ENCODE results near the gene AGAP1.

The AGAP1 gene

DNA sequence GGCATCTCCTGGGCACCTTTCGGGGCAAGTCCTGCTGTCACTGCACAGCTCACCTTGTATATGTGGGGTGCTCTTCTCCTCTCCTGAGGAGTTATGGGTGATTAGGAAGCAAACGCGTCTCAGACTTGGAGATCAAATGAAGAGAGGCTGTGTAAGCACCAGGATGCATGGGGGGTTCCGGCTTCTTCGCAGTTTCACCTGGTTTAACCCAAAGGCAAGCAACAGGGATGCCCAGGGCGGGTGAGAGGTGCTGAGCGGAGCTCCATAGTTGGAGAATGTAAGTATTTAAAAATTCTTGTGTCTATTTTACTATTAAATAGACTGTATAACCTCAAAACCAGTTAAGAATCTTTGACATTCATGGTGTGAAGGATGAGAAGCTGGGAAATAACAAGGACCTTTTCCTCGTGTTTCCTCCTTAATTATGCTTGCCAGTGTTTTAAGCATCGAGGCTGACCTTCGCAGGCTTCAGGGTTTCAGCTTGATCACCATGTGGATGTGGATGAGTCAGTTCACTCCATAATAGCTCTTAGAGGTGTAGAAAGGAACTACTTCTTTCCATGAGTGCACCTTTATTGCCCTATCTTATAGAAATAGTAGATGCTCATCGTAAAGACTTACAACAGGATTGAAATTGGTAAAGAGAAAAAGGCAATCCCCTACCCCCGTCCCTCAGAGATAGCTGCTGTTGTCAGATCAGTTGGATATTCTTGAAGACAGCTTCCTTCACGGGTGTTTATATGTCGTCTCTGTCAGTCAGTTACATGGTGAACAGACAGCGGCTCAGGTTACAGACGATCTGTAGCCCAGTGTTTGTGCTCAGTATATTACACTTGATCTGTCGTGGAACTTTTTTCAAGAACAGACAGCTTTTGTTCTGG is 201.1 kb downstream of the AGAP1 start:
- no peak for DNase-seq
- Mint-ChIP-seq H3K27ac (no peak overlapping the region), H3K27me3 (no peaks in the 10 kb centered on the region), H3K4me1 (no peaks in the 10 kb centered on the region), H3K9me3 (no peaks in the 10 kb centered on the region), H3K36me3 (ENCODE audit: low read depth) (no peaks in the 10 kb centered on the region), H3K4me3 (no peak overlapping the region)
- ATAC-seq = no peak

- ATAC-seq = no peak
- no peak overlapping the region for H3K4me3 Mint-ChIP-seq
These were observed 201.7 kb downstream of the AGAP1 start for GRCh38 chr2:235695602-235695895.

DNA sequence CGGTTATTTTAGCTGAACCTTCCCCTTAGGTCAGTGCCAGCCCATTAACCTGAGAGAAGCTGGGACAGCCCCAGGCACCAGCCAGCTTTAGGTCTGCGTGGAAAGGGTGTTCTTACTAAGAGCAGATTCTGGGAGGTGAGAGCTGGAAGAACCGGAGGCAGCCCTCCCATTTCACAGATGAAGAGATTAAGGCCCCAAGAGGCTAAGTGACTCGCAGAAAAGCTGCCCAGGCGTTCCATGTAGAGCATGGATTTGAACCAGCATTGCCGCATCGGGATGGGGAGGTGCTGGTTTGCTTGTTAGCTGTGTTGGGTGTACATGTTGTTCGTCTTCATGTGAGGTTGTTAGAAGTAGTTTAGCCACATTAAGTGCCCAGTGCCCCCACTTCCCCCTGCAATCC is 203.2 kb downstream of the AGAP1 start:
- Mint-ChIP-seq H3K36me3 (ENCODE audit: low read depth) (no peaks in the 10 kb centered on the region), H3K27ac (no peak overlapping the region), H3K4me1 (no peaks in the 10 kb centered on the region), H3K9me3 (no peaks in the 10 kb centered on the region), H3K27me3 (peaks cover 5% of the 10 kb centered on the region), H3K4me3 (no peak overlapping the region)
- DNase-seq (no peak), ATAC-seq (no peak)

More at GRCh38 chr2:235695602-235695895, 201.7 kb downstream of the AGAP1 start:
- Mint-ChIP-seq H3K27ac (no peak overlapping the region), H3K4me1 (no peaks in the 10 kb centered on the region), H3K27me3 (no peaks in the 10 kb centered on the region), H3K9me3 (no peaks in the 10 kb centered on the region), H3K36me3 (ENCODE audit: low read depth) (no peaks in the 10 kb centered on the region)
- DNase-seq = no peak

GRCh38 chr2:235698028-235698427 is 204.2 kb downstream of the AGAP1 start:
- Mint-ChIP-seq H3K4me1 (no peaks in the 10 kb centered on the region), H3K4me3 (no peak overlapping the region), H3K36me3 (ENCODE audit: low read depth) (no peaks in the 10 kb centered on the region), H3K9me3 (no peaks in the 10 kb centered on the region), H3K27me3 (peaks cover 6% of the 10 kb centered on the region), H3K27ac (no peak overlapping the region)
- ATAC-seq (no peak), DNase-seq (no peak)

- Mint-ChIP-seq H3K4me1 (no peaks in the 10 kb centered on the region), H3K9me3 (no peaks in the 10 kb centered on the region), H3K4me3 (no peak overlapping the region), H3K27ac (no peak overlapping the region), H3K36me3 (ENCODE audit: low read depth) (no peaks in the 10 kb centered on the region), H3K27me3 (peaks cover 6% of the 10 kb centered on the region)
- ATAC-seq (no peak), DNase-seq (no peak)
These were observed 204.6 kb downstream of the AGAP1 start for GRCh38 chr2:235698491-235698890.

DNA sequence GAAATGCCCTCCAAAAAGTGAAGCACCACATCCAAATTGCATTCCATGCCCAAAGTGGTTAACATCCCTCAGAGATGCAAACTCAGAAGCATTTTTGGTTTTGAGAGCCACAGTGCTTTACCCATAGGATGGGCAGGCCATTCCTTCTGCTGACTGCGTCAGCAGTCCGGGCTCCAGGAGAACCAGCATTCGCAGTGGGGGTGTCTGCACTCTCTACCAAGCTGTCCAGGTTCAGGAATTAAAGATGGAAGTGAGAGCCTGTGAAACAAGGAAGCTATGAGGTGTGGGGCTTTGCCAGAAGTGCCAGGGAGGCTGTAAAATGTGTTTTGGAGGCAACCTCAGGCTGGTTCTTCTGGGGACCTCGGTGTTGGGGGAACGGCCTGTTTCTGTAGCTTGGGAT is 205.7 kb downstream of the AGAP1 start:
- Mint-ChIP-seq H3K27me3 (peaks cover 6% of the 10 kb centered on the region), H3K36me3 (ENCODE audit: low read depth) (no peaks in the 10 kb centered on the region), H3K4me3 (no peak overlapping the region), H3K27ac (no peak overlapping the region), H3K4me1 (no peaks in the 10 kb centered on the region), H3K9me3 (no peaks in the 10 kb centered on the region)
- DNase-seq = no peak
- no peak for ATAC-seq

DNA sequence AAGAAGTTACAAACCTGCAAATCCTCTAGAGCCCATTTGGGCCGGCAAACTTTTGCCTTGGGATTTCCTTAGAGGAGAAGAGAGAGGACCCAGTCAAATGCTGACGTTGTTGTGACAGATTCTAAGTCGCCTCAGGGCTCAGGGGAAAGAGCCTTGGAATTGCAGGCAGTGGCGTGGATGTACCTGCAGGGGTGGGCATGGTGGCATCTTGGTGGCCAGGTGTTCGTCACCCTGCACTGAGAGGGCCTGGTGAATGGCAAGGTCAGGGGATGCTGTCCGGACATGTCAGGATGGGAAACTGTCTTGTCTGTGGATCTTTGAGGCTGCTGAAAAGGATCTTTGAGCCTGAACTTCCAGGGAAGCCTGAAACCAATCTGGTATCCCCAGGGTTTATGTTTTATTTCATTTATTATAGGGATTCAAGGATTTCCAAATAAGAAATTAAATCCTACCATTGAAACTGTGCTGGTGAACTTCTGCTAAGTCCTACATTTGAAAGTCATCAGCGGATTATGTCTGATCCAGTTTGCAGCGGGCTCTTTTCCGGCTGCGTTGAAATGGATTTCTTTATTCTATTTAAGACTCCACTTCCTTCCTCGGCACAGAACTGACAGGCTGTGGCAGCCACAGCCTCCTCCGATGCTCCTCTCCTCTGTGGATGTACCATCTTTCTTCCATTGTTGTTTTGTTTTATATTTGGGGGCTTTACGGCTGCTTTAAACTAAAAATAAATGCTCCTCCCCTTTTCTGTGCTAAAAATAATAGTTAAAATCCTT is 207.6 kb downstream of the AGAP1 start:
- no peaks in the 10 kb centered on the region for H3K4me1 Mint-ChIP-seq
- no peak overlapping the region for H3K27ac Mint-ChIP-seq
- peaks cover 6% of the 10 kb centered on the region for H3K27me3 Mint-ChIP-seq
- no peaks in the 10 kb centered on the region for H3K9me3 Mint-ChIP-seq
- no peak overlapping the region for H3K4me3 Mint-ChIP-seq
- DNase-seq (no peak), ATAC-seq (no peak)
- H3K36me3 Mint-ChIP-seq (ENCODE audit: low read depth) = no peaks in the 10 kb centered on the region

DNA sequence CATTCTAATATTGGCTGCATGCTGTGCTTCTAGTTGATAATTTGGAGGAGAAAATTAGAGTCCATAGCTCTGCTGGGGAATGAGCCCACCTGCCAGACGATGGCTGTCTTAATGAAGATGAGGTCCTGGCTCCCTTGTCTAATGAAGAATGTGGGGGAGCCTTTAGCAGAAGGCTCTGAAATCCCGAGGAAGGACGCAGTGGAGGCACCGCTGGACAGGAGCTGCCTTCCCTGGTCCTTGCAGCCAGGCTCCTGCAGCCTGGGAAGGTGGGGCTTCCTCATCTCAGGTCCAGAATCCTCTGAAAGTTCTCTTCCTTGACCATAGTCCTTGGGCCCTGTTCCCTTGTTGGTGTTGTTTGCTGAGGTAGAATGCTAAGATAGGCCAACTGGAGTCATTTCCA is 208.3 kb downstream of the AGAP1 start:
- peaks cover 6% of the 10 kb centered on the region for H3K27me3 Mint-ChIP-seq
- no peaks in the 10 kb centered on the region for H3K4me1 Mint-ChIP-seq
- no peak for ATAC-seq
- DNase-seq = no peak
- no peak overlapping the region for H3K4me3 Mint-ChIP-seq
- H3K36me3 Mint-ChIP-seq (ENCODE audit: low read depth) = no peaks in the 10 kb centered on the region
- no peaks in the 10 kb centered on the region for H3K9me3 Mint-ChIP-seq
- no peak overlapping the region for H3K27ac Mint-ChIP-seq

DNA sequence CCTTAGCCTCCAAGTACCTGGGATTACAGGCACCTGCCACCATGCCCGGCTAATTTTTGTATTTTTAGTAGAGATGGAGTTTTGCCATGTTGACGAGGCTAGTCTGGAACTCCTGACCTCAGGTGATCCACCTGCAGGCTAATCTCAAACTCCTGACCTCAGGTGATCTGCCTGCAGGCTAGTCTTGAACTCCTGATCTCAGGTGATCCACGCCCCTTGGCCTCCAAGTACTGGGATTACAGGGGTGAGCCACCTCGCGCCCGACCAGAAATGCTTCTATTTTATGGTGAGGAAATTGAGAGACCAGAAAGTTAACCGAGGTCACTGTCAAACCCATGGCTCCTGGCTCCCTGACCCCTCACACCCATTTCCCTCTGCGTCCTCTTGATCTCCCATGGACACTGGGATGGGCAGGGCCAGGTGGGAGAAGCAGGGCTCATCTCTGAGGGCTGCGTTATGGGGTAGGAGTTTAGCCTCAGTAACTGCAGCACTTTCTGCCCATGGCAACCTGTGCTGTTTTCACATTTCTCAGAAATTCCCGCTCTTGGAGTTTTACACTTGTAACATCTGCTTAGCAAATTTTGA is 210.0 kb downstream of the AGAP1 start:
- H3K27ac Mint-ChIP-seq = no peak overlapping the region
- DNase-seq = no peak
- no peaks in the 10 kb centered on the region for H3K36me3 Mint-ChIP-seq (ENCODE audit: low read depth)
- peaks cover 6% of the 10 kb centered on the region for H3K27me3 Mint-ChIP-seq
- no peaks in the 10 kb centered on the region for H3K9me3 Mint-ChIP-seq
- no peaks in the 10 kb centered on the region for H3K4me1 Mint-ChIP-seq
- no peak overlapping the region for H3K4me3 Mint-ChIP-seq
- ATAC-seq = no peak

DNA sequence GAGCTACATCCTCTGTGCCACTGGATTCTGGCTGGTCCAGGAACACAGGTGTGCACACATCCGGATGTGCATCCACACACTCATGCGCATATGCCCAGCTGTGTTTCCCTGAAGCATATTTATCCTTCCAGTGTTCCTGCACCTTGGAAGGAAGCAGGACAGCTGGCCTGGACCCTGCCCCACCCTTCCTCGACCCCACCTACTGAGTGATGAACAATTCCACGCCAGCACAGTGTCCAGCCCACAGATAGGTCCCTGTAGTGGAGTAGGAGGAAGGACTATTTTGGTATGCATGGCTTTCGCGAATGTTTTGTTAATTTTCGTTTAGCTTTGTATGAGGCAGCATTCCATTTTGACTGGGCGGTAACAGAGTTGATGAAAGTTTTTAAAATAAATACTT is 211.5 kb downstream of the AGAP1 start:
- DNase-seq (no peak), ATAC-seq (no peak)
- Mint-ChIP-seq H3K27ac (no peak overlapping the region), H3K9me3 (no peaks in the 10 kb centered on the region), H3K27me3 (peaks cover 6% of the 10 kb centered on the region), H3K4me1 (no peaks in the 10 kb centered on the region), H3K4me3 (no peak overlapping the region), H3K36me3 (ENCODE audit: low read depth) (no peaks in the 10 kb centered on the region)

- no peak for DNase-seq
- Mint-ChIP-seq H3K27me3 (peaks cover 4% of the 10 kb centered on the region), H3K27ac (no peak overlapping the region), H3K4me1 (no peaks in the 10 kb centered on the region), H3K9me3 (no peaks in the 10 kb centered on the region), H3K4me3 (no peak overlapping the region), H3K36me3 (ENCODE audit: low read depth) (no peaks in the 10 kb centered on the region)
- no peak for ATAC-seq
These were observed 212.7 kb downstream of the AGAP1 start for GRCh38 chr2:235706506-235706905.

DNA sequence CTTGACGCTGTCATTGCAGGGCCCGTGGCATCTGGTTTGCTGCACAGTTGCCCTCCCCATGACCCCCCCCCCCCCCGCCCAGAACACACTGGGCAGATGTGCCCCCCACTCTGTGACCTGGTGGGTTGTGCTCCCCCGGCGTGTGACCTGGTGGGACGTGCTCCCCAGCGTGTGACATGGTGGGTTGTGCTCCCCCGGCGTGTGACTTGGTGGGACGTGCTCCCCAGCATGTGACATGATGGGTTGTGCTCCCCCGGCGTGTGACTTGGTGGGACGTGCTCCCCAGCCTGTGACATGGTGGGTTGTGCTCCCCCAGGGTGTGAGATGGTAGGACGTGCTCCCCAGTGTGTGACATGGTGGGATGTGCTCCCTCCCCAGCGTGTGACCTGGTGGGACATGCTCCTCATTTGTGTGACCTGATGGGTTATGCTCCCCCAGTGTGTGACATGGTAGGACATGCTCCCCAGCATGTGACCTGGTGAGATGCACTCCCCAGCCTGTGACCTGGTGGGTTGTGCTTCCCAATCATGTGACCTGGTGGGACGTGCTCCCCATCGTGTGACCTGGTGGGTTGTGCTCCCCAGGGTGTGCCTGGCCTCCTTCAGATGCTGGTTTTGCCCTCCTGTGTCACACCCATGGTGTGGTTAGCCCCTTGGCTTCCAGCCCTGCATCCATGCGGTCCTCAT is 213.7 kb downstream of the AGAP1 start:
- DNase-seq (no peak), ATAC-seq (no peak)
- Mint-ChIP-seq H3K36me3 (ENCODE audit: low read depth) (no peaks in the 10 kb centered on the region), H3K27me3 (no peaks in the 10 kb centered on the region), H3K4me1 (no peaks in the 10 kb centered on the region), H3K27ac (no peak overlapping the region), H3K4me3 (no peak overlapping the region), H3K9me3 (no peaks in the 10 kb centered on the region)

- Mint-ChIP-seq H3K4me1 (no peaks in the 10 kb centered on the region), H3K27ac (no peak overlapping the region), H3K4me3 (no peak overlapping the region), H3K36me3 (ENCODE audit: low read depth) (no peaks in the 10 kb centered on the region), H3K9me3 (no peaks in the 10 kb centered on the region), H3K27me3 (no peaks in the 10 kb centered on the region)
- ATAC-seq (no peak), DNase-seq (no peak)
These were observed 215.4 kb downstream of the AGAP1 start for GRCh38 chr2:235709124-235709813.
